Fibroblast of lung (primary cell): ENCODE results near the gene RIBC1. TPM values are rescaled to one million over a fixed set of nuclear protein-coding genes. Genes with fewer than 3 reads are reported as not detected.
A peak's percentile ranks its signal among the peaks of the same experiment; 100 is the strongest.

Experiments
- DNase-seq, 2 donors: peaks; one replicate each; pipeline versions ENCODE4 v3.0.0 to v3.0.0-alpha.2; 2010; ENCODE audit warnings: low read depth in 2 of 2
- H2AFZ ChIP-seq: 2 replicates; pipeline ENCODE4 v1.5.1; 2012; ENCODE audit warnings: low read length, control low read depth, inconsistent platforms
- H3K27ac ChIP-seq: 2 replicates; pipeline ENCODE4 v1.5.1; 2011; ENCODE audit warnings: low read length, control low read depth; ENCODE audit not compliant: insufficient read depth
- H3K27me3 ChIP-seq: 2 replicates; pipeline ENCODE4 v1.5.1; 2011; ENCODE audit warnings: mild to moderate bottlenecking, low read length; ENCODE audit not compliant: control insufficient read depth, insufficient read depth
- H3K36me3 ChIP-seq: 2 replicates; pipeline ENCODE4 v1.5.1; 2011; ENCODE audit warnings: low read length; ENCODE audit not compliant: control insufficient read depth, insufficient read depth
- H3K4me1 ChIP-seq: 2 replicates; pipeline ENCODE4 v1.5.1; 2011; ENCODE audit warnings: low read length; ENCODE audit not compliant: control insufficient read depth, insufficient read depth; ENCODE audit errors: extremely low read depth
- H3K4me2 ChIP-seq: 2 replicates; pipeline ENCODE4 v1.5.1; 2011; ENCODE audit warnings: low read length, control low read depth; ENCODE audit not compliant: insufficient read depth; ENCODE audit errors: extremely low read depth
- H3K4me3 ChIP-seq, 4 experiments: fragments of 200-600 bp in 1 of 4; sonication (generic) in 1 of 4; replicated peaks in 1 of 4; 2 replicates each; pipeline ENCODE4 v1.5.1; 2011 to 2016; ENCODE audit warnings: low read length in 4 of 4, low read depth in 3 of 4, mild to moderate bottlenecking in 3 of 4, control low read depth in 2 of 4, inconsistent platforms in 1 of 4, mixed read lengths in 1 of 4; ENCODE audit not compliant: insufficient read depth in 1 of 4; ENCODE audit errors: control extremely low read depth in 1 of 4
- H3K79me2 ChIP-seq: 2 replicates; pipeline ENCODE4 v1.5.1; 2012; ENCODE audit warnings: mild to moderate bottlenecking, low read length, inconsistent platforms; ENCODE audit not compliant: control insufficient read depth, insufficient read depth
- H3K9ac ChIP-seq: 2 replicates; pipeline ENCODE4 v1.5.1; 2011; ENCODE audit warnings: mild to moderate bottlenecking, low read length, control low read depth; ENCODE audit not compliant: insufficient read depth
- H3K9me3 ChIP-seq: 2 replicates; pipeline ENCODE4 v1.5.1; 2012; ENCODE audit warnings: low read depth, low read length; ENCODE audit not compliant: control insufficient read depth, insufficient read depth
- H4K20me1 ChIP-seq: 2 replicates; pipeline ENCODE4 v1.5.1; 2011; ENCODE audit warnings: low read length; ENCODE audit not compliant: control insufficient read depth, insufficient read depth; ENCODE audit errors: extremely low read depth
- EZH2 ChIP-seq: IDR thresholded peaks from 2 replicates; pipeline ENCODE4 v1.5.1; 2012; ENCODE audit warnings: low read length, control low read depth, mild to moderate bottlenecking; ENCODE audit errors: missing control alignments
- polyA plus RNA-seq, 2 donors: library from polyadenylated mRNA; depleted of rRNA in 1 of 2; stranded (reverse) in 1 of 2; unstranded in 1 of 2; fragments of >200 nt; gene quantifications; 2 replicates each; pipeline ENCODE4 v1.2.1, GENCODE V29; 2011 to 2012; ENCODE audit warnings: missing spikeins in 1 of 2
- total RNA-seq: library from RNA; depleted of rRNA; stranded (reverse); fragments of >200 nt; gene quantifications from 2 replicates; pipeline ENCODE4 v1.2.1, GENCODE V29; 2014
- TF ChIP-seq, protein P1 (sequence below), 2 donors: IDR thresholded peaks in 1 of 2; conservative IDR thresholded peaks in 1 of 2; 1 replicate in 1 of 2; 2 replicates in 1 of 2; pipeline ENCODE4 v1.5.1; 2011 to 2012; ENCODE audit warnings: low read length in 2 of 2, control low read depth in 1 of 2, inconsistent platforms in 1 of 2, low read depth in 1 of 2, mild to moderate bottlenecking in 1 of 2

Gene RIBC1
- total and polyA plus RNA-seq, 2 donors (not counting 1 experiment from before 2014, with no cell fraction given): 0.15 to 1.3 TPM

- DNase-seq: no peak
- no peak overlapping the region for H3K27ac ChIP-seq
- H3K9ac ChIP-seq: peak overlapping the region; percentile 38
These were observed 17.4 kb downstream of the RIBC1 start for GRCh38 chrX:53440101-53440500.

GRCh38 chrX:53440621-53441517, 18.2 kb downstream of the RIBC1 start:
- Histone ChIP-seq H3K27ac (peak overlapping the region; percentile 64), H4K20me1 (no peaks in the 10 kb centered on the region), H3K4me1 (peaks cover 2% of the 10 kb centered on the region), H3K9ac (peak overlapping the region; percentile 38), H3K9me3 (no peaks in the 10 kb centered on the region), H2AFZ (peak overlapping the region; percentile 67), H3K27me3 (no peaks in the 10 kb centered on the region), H3K4me2 (peak overlapping the region; percentile 85), H3K36me3 (no peaks in the 10 kb centered on the region), H3K4me3 (peak overlapping the region; percentile 30 to 50 (median 44)), H3K79me2 (no peaks in the 10 kb centered on the region)
- TF ChIP-seq, protein P1, sequence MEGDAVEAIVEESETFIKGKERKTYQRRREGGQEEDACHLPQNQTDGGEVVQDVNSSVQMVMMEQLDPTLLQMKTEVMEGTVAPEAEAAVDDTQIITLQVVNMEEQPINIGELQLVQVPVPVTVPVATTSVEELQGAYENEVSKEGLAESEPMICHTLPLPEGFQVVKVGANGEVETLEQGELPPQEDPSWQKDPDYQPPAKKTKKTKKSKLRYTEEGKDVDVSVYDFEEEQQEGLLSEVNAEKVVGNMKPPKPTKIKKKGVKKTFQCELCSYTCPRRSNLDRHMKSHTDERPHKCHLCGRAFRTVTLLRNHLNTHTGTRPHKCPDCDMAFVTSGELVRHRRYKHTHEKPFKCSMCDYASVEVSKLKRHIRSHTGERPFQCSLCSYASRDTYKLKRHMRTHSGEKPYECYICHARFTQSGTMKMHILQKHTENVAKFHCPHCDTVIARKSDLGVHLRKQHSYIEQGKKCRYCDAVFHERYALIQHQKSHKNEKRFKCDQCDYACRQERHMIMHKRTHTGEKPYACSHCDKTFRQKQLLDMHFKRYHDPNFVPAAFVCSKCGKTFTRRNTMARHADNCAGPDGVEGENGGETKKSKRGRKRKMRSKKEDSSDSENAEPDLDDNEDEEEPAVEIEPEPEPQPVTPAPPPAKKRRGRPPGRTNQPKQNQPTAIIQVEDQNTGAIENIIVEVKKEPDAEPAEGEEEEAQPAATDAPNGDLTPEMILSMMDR (conservative IDR thresholded peaks at IDR 0.05 in 1 of 2, IDR thresholded peaks at IDR 0.05 in 1 of 2; ENCODE audit: low read depth in 1 of 2, low read length in 2 of 2): no peak
- TF ChIP-seq EZH2: no peak
- DNase-seq: peak; percentile 58 to 73

More at GRCh38 chrX:53440101-53440500, 17.4 kb downstream of the RIBC1 start:
- Histone ChIP-seq H3K9me3 (no peaks in the 10 kb centered on the region), H3K4me1 (peaks cover 2% of the 10 kb centered on the region), H3K4me2 (peak overlapping the region; percentile 85), H4K20me1 (no peaks in the 10 kb centered on the region), H3K79me2 (no peaks in the 10 kb centered on the region), H3K4me3 (peak overlapping the region in 2 of 4 experiments; percentile 45 to 50), H3K27me3 (no peaks in the 10 kb centered on the region), H2AFZ (no peak overlapping the region), H3K36me3 (no peaks in the 10 kb centered on the region)
- TF ChIP-seq, protein P1 (conservative IDR thresholded peaks at IDR 0.05 in 1 of 2, IDR thresholded peaks at IDR 0.05 in 1 of 2; ENCODE audit: low read depth in 1 of 2, low read length in 2 of 2): no peak
- no peak for TF ChIP-seq EZH2

DNA sequence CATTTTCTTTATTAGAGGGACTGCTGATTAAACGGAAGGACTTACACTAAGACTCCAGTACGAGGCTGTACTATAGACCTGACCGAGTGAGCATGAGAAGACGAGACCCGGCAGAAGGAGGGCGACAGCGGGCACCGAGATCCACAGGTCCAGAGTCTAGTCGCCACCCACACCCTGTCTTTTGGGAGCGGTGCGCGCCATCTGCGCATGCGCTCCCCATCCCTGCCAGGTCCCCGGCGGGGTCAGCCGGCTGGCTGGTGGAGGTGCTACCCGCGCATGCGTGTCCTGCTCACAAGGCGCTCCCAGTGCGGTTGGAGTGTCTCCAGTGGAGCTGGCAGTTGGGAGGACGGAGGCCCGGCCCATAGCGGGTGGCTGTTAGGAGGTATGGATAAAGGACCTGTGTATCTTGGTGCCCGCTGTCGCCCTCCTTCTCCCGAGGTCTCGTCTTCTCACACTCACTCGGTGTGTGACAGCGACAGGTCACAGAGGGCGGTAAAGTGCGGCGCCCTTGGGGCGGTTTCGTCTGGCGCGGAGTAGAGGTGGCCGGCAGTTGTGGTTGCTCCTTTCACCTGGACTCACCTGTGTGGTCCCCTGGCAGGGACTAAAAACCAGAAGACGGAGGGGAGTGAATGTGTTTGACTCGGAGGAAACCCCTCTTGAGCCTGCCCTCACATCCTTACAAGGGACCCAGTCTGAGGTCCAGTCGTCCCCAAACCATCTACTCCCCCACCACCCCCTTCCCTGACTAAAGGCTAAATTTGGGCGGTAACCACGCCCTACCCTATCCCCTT, 19.1 kb downstream of the RIBC1 start:
- Histone ChIP-seq H2AFZ (peak overlapping the region; percentile 26), H4K20me1 (no peaks in the 10 kb centered on the region), H3K9ac (no peak overlapping the region), H3K9me3 (no peaks in the 10 kb centered on the region), H3K36me3 (no peaks in the 10 kb centered on the region), H3K4me1 (peaks cover 2% of the 10 kb centered on the region), H3K27ac (peak overlapping the region; percentile 56), H3K79me2 (no peaks in the 10 kb centered on the region), H3K4me3 (peak overlapping the region; percentile 1 to 50 (median 30)), H3K27me3 (no peaks in the 10 kb centered on the region), H3K4me2 (peak overlapping the region; percentile 85)
- TF ChIP-seq, protein P1 (conservative IDR thresholded peaks at IDR 0.05 in 1 of 2, IDR thresholded peaks at IDR 0.05 in 1 of 2; ENCODE audit: low read depth in 1 of 2, low read length in 2 of 2): no peak
- no peak for TF ChIP-seq EZH2
- DNase-seq: peak; percentile 63 to 69
